ENCODE results near the gene COLEC11. TPM values are rescaled to one million over a fixed set of nuclear protein-coding genes. Genes with fewer than 3 reads are reported as not detected.
A peak's percentile ranks its signal among the peaks of the same experiment; 100 is the strongest.
"Not testable (repeated sequence)": the region's sequence is repeated elsewhere in the genome, so short reads cannot be mapped to it uniquely, and the experiment has no call there.

Gene COLEC11
- total RNA-seq, 5 donors from 2014 or later (not counting 1 experiment from before 2014, with no cell fraction given) = 0.35 to 1.8 TPM; not detected in 3

GRCh38 chr2:3606028-3606369 lies 11.1 kb downstream of the COLEC11 start:
- Histone ChIP-seq H3K27ac (ENCODE audit: low read length) (no peak overlapping the region), H3K27me3 (replicated peaks in 1 of 2; ENCODE audit: control insufficient read depth in 2 of 2, extremely low read depth in 1 of 2, insufficient read depth in 2 of 2, low read length in 1 of 2) (peaks cover 0 to under 1% of the 10 kb centered on the region in 2 experiments), H3K4me3 (ENCODE audit: control insufficient read depth in 1 of 2, extremely low read depth in 1 of 2, low read length in 1 of 2) (no peak overlapping the region), H3K36me3 (ENCODE audit: control insufficient read depth in 2 of 2, extremely low read depth in 1 of 2, insufficient read depth in 1 of 2, low read length in 1 of 2) (no peaks in the 10 kb centered on the region), H3K4me1 (ENCODE audit: control insufficient read depth in 1 of 2, extremely low read depth in 1 of 2, insufficient read depth in 2 of 2, low read length in 2 of 2) (peaks cover 2% of the 10 kb centered on the region in 2 experiments), H3K9me3 (no peaks in the 10 kb centered on the region)
- no peak for ATAC-seq (replicated peaks in 1 of 4)
- Mint-ChIP-seq H3K9me3 (no peaks in the 10 kb centered on the region), H3K4me3 (peak overlapping the region in 1 of 3 donors; percentile 73), H3K36me3 (no peaks in the 10 kb centered on the region), H3K27me3 (no peaks in the 10 kb centered on the region), H3K27ac (no peak overlapping the region), H3K4me1 (peaks cover 9 to 18% (median 10%) of the 10 kb centered on the region in 3 donors)
- ChIA-PET POLR2A (no interaction called here), CTCF (no interaction called here)
- no peak for DNase-seq
- WGBS (ENCODE audit: insufficient coverage) = 88% methylated on average over 11 of the region's 11 CpGs

- peaks cover 9 to 18% (median 10%) of the 10 kb centered on the region in 3 donors for H3K4me1 Mint-ChIP-seq
- H3K36me3 ChIP-seq (ENCODE audit: control insufficient read depth in 2 of 2, extremely low read depth in 1 of 2, insufficient read depth in 1 of 2, low read length in 1 of 2) = no peaks in the 10 kb centered on the region
- no peaks in the 10 kb centered on the region for H3K9me3 Mint-ChIP-seq
- ATAC-seq (replicated peaks in 1 of 4) (no peak), DNase-seq (no peak)
- H3K4me3 Mint-ChIP-seq = no peak overlapping the region
- CTCF ChIA-PET = no interaction called here
- H3K9me3 ChIP-seq = no peaks in the 10 kb centered on the region
- 92% methylated on average over 31 of the region's 37 CpGs for WGBS (ENCODE audit: insufficient coverage)
- H3K27me3 ChIP-seq (replicated peaks in 1 of 2; ENCODE audit: control insufficient read depth in 2 of 2, extremely low read depth in 1 of 2, insufficient read depth in 2 of 2, low read length in 1 of 2) = peaks cover 0 to 4% of the 10 kb centered on the region in 2 experiments
- H3K4me3 ChIP-seq (ENCODE audit: control insufficient read depth in 1 of 2, extremely low read depth in 1 of 2, low read length in 1 of 2) = no peak overlapping the region
- H3K27ac ChIP-seq (ENCODE audit: low read length) = no peak overlapping the region
- H3K27ac Mint-ChIP-seq = no peak overlapping the region
- no peaks in the 10 kb centered on the region for H3K27me3 Mint-ChIP-seq
- peaks cover 3% of the 10 kb centered on the region for H3K36me3 Mint-ChIP-seq
- peaks cover 2% of the 10 kb centered on the region in 2 experiments for H3K4me1 ChIP-seq (ENCODE audit: control insufficient read depth in 1 of 2, extremely low read depth in 1 of 2, insufficient read depth in 2 of 2, low read length in 2 of 2)
- POLR2A ChIA-PET = no interaction called here
Observed at GRCh38 chr2:3606370-3607201, 11.7 kb downstream of the COLEC11 start.

GRCh38 chr2:3608373-3609278 lies 13.7 kb downstream of the COLEC11 start:
- Histone ChIP-seq H3K4me1 (ENCODE audit: control insufficient read depth in 1 of 2, extremely low read depth in 1 of 2, insufficient read depth in 2 of 2, low read length in 2 of 2) (peaks cover 2% of the 10 kb centered on the region in 2 experiments), H3K27me3 (replicated peaks in 1 of 2; ENCODE audit: control insufficient read depth in 2 of 2, extremely low read depth in 1 of 2, insufficient read depth in 2 of 2, low read length in 1 of 2) (peaks cover 0 to 14% of the 10 kb centered on the region in 2 experiments), H3K27ac (ENCODE audit: low read length) (no peak overlapping the region), H3K9me3 (no peaks in the 10 kb centered on the region), H3K36me3 (ENCODE audit: control insufficient read depth in 2 of 2, extremely low read depth in 1 of 2, insufficient read depth in 1 of 2, low read length in 1 of 2) (no peaks in the 10 kb centered on the region), H3K4me3 (ENCODE audit: control insufficient read depth in 1 of 2, extremely low read depth in 1 of 2, low read length in 1 of 2) (no peak overlapping the region)
- peak overlapping the region in 1 of 3 donors; percentile 41 for H3K4me3 Mint-ChIP-seq
- H3K27me3 Mint-ChIP-seq = no peaks in the 10 kb centered on the region
- CTCF ChIA-PET = no interaction called here
- WGBS (ENCODE audit: insufficient coverage) = 81% methylated on average over 13 of the region's 19 CpGs
- DNase-seq = no peak
- peak overlapping the region; percentile 71 to 77 for H3K27ac Mint-ChIP-seq
- H3K9me3 Mint-ChIP-seq = peaks cover 0 to 2% (median 1%) of the 10 kb centered on the region in 3 donors
- H3K36me3 Mint-ChIP-seq = peaks cover 9% of the 10 kb centered on the region
- peak in 1 of 4 experiments; percentile 21 for ATAC-seq (replicated peaks in 1 of 4)
- peaks cover 9 to 18% (median 10%) of the 10 kb centered on the region in 3 donors for H3K4me1 Mint-ChIP-seq
- POLR2A ChIA-PET = interaction anchor here in 1 of 2 donors (0.5 kb wide), 1 partner anchor 89 kb away, joined by 4 read pairs; no protein-coding TSS in a partner anchor

- POLR2A ChIA-PET = interaction anchor here in 1 of 2 donors (0.5 to 0.7 kb wide), 2 partner anchors 41 to 89 kb away, joined by 4 to 8 read pairs; no protein-coding TSS in a partner anchor
- peak overlapping the region; percentile 71 to 77 for H3K27ac Mint-ChIP-seq
- peaks cover 9 to 18% (median 10%) of the 10 kb centered on the region in 3 donors for H3K4me1 Mint-ChIP-seq
- H3K9me3 ChIP-seq; H3K4me1 ChIP-seq (ENCODE audit: control insufficient read depth in 1 of 2, extremely low read depth in 1 of 2, insufficient read depth in 2 of 2, low read length in 2 of 2); H3K36me3 Mint-ChIP-seq; H3K27ac ChIP-seq (ENCODE audit: low read length); CTCF ChIA-PET; H3K4me3 ChIP-seq (ENCODE audit: control insufficient read depth in 1 of 2, extremely low read depth in 1 of 2, low read length in 1 of 2); H3K9me3 Mint-ChIP-seq; H3K27me3 Mint-ChIP-seq; H3K36me3 ChIP-seq (ENCODE audit: control insufficient read depth in 2 of 2, extremely low read depth in 1 of 2, insufficient read depth in 1 of 2, low read length in 1 of 2): not testable (repeated sequence)
- H3K27me3 ChIP-seq (replicated peaks in 1 of 2; ENCODE audit: control insufficient read depth in 2 of 2, extremely low read depth in 1 of 2, insufficient read depth in 2 of 2, low read length in 1 of 2) = peaks cover 0 to 14% of the 10 kb centered on the region in 2 experiments
- ATAC-seq (replicated peaks in 1 of 4) = peak in 3 of 4 experiments; percentile 51 to 89 (median 70)
- peak in 6 of 35 experiments; percentile 6 to 30 (median 21) for DNase-seq
- peak overlapping the region in 1 of 3 donors; percentile 41 for H3K4me3 Mint-ChIP-seq
- 50% methylated on average over 2 of the region's 4 CpGs for WGBS (ENCODE audit: insufficient coverage)
Observed at GRCh38 chr2:3609279-3609673, 14.4 kb downstream of the COLEC11 start.

- DNase-seq (peak in 1 of 35 experiments; percentile 2), ATAC-seq (replicated peaks in 1 of 4) (no peak)
- H3K27ac ChIP-seq (ENCODE audit: low read length) = no peak overlapping the region
- H3K4me3 ChIP-seq (ENCODE audit: control insufficient read depth in 1 of 2, extremely low read depth in 1 of 2, low read length in 1 of 2) = no peak overlapping the region
- POLR2A ChIA-PET = no interaction called here
- WGBS (ENCODE audit: insufficient coverage) = 74% methylated on average over 5 of the region's 9 CpGs
- H3K27me3 ChIP-seq (replicated peaks in 1 of 2; ENCODE audit: control insufficient read depth in 2 of 2, extremely low read depth in 1 of 2, insufficient read depth in 2 of 2, low read length in 1 of 2) = peaks cover 0 to 14% of the 10 kb centered on the region in 2 experiments
- H3K27ac Mint-ChIP-seq = no peak overlapping the region
- H3K36me3 ChIP-seq (ENCODE audit: control insufficient read depth in 2 of 2, extremely low read depth in 1 of 2, insufficient read depth in 1 of 2, low read length in 1 of 2) = no peaks in the 10 kb centered on the region
- peaks cover 0 to 7% (median 6%) of the 10 kb centered on the region in 3 donors for H3K9me3 Mint-ChIP-seq
- no peaks in the 10 kb centered on the region for H3K27me3 Mint-ChIP-seq
- no peaks in the 10 kb centered on the region for H3K9me3 ChIP-seq
- CTCF ChIA-PET = no interaction called here
- H3K4me1 ChIP-seq (ENCODE audit: control insufficient read depth in 1 of 2, extremely low read depth in 1 of 2, insufficient read depth in 2 of 2, low read length in 2 of 2) = peaks cover 2% of the 10 kb centered on the region in 2 experiments
- H3K4me3 Mint-ChIP-seq = no peak overlapping the region
- peaks cover 6 to 15% (median 10%) of the 10 kb centered on the region in 3 donors for H3K4me1 Mint-ChIP-seq
- H3K36me3 Mint-ChIP-seq = peaks cover 12% of the 10 kb centered on the region
Observed at GRCh38 chr2:3610415-3610814, 15.5 kb downstream of the COLEC11 start.

GRCh38 chr2:3610881-3611505 lies 16.1 kb downstream of the COLEC11 start:
- peaks cover 0 to 7% (median 6%) of the 10 kb centered on the region in 3 donors for H3K9me3 Mint-ChIP-seq
- Histone ChIP-seq H3K4me3 (ENCODE audit: control insufficient read depth in 1 of 2, extremely low read depth in 1 of 2, low read length in 1 of 2) (no peak overlapping the region), H3K36me3 (ENCODE audit: control insufficient read depth in 2 of 2, extremely low read depth in 1 of 2, insufficient read depth in 1 of 2, low read length in 1 of 2) (no peaks in the 10 kb centered on the region), H3K9me3 (no peaks in the 10 kb centered on the region), H3K27me3 (replicated peaks in 1 of 2; ENCODE audit: control insufficient read depth in 2 of 2, extremely low read depth in 1 of 2, insufficient read depth in 2 of 2, low read length in 1 of 2) (peaks cover 0 to 14% of the 10 kb centered on the region in 2 experiments), H3K4me1 (ENCODE audit: control insufficient read depth in 1 of 2, extremely low read depth in 1 of 2, insufficient read depth in 2 of 2, low read length in 2 of 2) (peaks cover 0 to 2% of the 10 kb centered on the region in 2 experiments), H3K27ac (ENCODE audit: low read length) (no peak overlapping the region)
- POLR2A ChIA-PET = no interaction called here
- no peaks in the 10 kb centered on the region for H3K27me3 Mint-ChIP-seq
- H3K4me1 Mint-ChIP-seq = peaks cover 3 to 10% (median 10%) of the 10 kb centered on the region in 3 donors
- CTCF ChIA-PET = interaction anchor here in 1 of 2 donors (0.5 kb wide), 1 partner anchor 61 kb away, joined by 3 read pairs; no protein-coding TSS in a partner anchor
- no peak overlapping the region for H3K4me3 Mint-ChIP-seq
- H3K27ac Mint-ChIP-seq = no peak overlapping the region
- peaks cover 12% of the 10 kb centered on the region for H3K36me3 Mint-ChIP-seq
- ATAC-seq (replicated peaks in 1 of 4) (no peak), DNase-seq (no peak)
- WGBS (ENCODE audit: insufficient coverage) = 72% methylated on average over 19 of the region's 23 CpGs

Data from T-cell (primary cell).